ENCODE measurements around the gene SPATA6. TPM values are rescaled to one million over a fixed set of nuclear protein-coding genes. Genes with fewer than 3 reads are reported as not detected.
A peak's percentile ranks its signal among the peaks of the same experiment; 100 is the strongest.
"Not testable (repeated sequence)": the region's sequence is repeated elsewhere in the genome, so short reads cannot be mapped to it uniquely, and the experiment has no call there.

SPATA6 gene
- total RNA-seq = 10 to 100 TPM in 3 of 4 donors, 1 to 10 TPM in 1; 8.1 to 13.1 (median 11.5) TPM

GRCh38 chr1:48471691-48472576 lies at the start of gene SPATA6:
SPATA6 (minus strand) TSS chr1:48472204; CDS start chr1:48472008, 196 bp downstream.
- 0% methylated on average over 35 to 47 of the region's 73 CpGs for WGBS, 2 donors
- intact Hi-C loops (cut with DNase I; ENCODE audit: low total_unique reads) = no loop called here
- DNase-seq (ENCODE audit: low spot score in 2 of 2) = peak; percentile 96 to 99
- no peak for TF ChIP-seq POLR2A (IDR thresholded peaks at IDR 0.05)
- TF ChIP-seq, protein P1, sequence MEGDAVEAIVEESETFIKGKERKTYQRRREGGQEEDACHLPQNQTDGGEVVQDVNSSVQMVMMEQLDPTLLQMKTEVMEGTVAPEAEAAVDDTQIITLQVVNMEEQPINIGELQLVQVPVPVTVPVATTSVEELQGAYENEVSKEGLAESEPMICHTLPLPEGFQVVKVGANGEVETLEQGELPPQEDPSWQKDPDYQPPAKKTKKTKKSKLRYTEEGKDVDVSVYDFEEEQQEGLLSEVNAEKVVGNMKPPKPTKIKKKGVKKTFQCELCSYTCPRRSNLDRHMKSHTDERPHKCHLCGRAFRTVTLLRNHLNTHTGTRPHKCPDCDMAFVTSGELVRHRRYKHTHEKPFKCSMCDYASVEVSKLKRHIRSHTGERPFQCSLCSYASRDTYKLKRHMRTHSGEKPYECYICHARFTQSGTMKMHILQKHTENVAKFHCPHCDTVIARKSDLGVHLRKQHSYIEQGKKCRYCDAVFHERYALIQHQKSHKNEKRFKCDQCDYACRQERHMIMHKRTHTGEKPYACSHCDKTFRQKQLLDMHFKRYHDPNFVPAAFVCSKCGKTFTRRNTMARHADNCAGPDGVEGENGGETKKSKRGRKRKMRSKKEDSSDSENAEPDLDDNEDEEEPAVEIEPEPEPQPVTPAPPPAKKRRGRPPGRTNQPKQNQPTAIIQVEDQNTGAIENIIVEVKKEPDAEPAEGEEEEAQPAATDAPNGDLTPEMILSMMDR (IDR thresholded peaks at IDR 0.05) = no peak
- H3K4me3 ChIP-seq (ENCODE audit: low read depth, poor library complexity, severe bottlenecking) = peak within 1 kb of the TSS; percentile 52

DNA sequence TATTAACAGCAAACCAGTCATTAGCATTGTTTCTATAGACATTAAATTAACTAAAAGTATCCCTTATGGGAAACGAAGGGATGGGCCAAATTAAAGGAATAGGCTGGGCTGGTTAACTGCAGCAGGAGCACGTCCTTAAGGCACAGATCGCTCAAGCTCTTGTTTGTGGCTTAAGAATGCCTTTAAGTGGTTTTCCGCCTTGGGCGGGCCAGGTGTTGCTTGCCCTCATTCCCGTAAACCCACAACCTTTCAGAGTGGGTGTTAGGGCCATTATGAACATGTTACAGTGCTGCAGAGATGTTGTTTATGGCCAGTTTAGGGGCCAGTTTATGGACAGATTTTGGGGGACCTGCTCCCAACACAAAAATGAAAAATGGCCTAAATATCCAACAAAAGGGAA lies 47.9 kb upstream of the SPATA6 start:
- not testable (repeated sequence) for DNase-seq (ENCODE audit: low spot score in 2 of 2)

DNA sequence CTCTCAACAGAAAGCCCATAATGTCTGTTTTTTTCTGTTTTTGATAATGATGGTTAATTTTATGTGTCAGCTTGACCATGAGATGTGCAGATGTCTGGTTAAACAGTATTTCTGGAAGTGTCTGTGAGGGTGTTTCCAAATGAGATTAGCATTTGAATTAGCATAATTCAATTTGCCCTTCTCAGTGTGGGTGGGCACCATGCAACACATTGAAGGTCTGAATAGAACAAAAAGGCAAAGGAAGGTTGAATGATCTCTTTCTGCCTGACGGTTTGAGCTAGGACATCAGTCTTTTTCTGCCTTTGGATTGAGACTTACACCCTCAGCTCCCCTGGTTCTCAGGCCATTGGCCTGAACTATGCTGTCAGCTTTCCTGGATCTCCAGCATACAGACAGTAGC lies 34.9 kb upstream of the SPATA6 start:
- H3K4me3 ChIP-seq (ENCODE audit: low read depth, poor library complexity, severe bottlenecking) = no peak overlapping the region
- intact Hi-C loops (cut with DNase I; ENCODE audit: low total_unique reads) = no loop called here
- DNase-seq (ENCODE audit: low spot score in 2 of 2) = no peak
- 0 to 41% methylated on average over 1 of the region's 1 CpG for WGBS, 2 donors
- TF ChIP-seq, protein P1 (IDR thresholded peaks at IDR 0.05) = no peak

More for the DNA sequence above, 47.9 kb upstream of the SPATA6 start:
- H3K4me3 ChIP-seq (ENCODE audit: low read depth, poor library complexity, severe bottlenecking); intact Hi-C loops (cut with DNase I; ENCODE audit: low total_unique reads): not testable (repeated sequence)
- WGBS, 2 donors = 75 to 80% methylated on average over 6 of the region's 6 CpGs

GRCh38 chr1:48500541-48501450 lies 28.8 kb upstream of the SPATA6 start:
- H3K4me3 ChIP-seq (ENCODE audit: low read depth, poor library complexity, severe bottlenecking) = no peak overlapping the region
- DNase-seq (ENCODE audit: low spot score in 2 of 2) = no peak
- intact Hi-C loops (cut with DNase I; ENCODE audit: low total_unique reads) = no loop called here
- no peak for TF ChIP-seq POLR2A (IDR thresholded peaks at IDR 0.05)
- TF ChIP-seq, protein P1 (IDR thresholded peaks at IDR 0.05) = no peak
- WGBS, 2 donors = 61 to 75% methylated on average over 12 of the region's 12 CpGs

GRCh38 chr1:48499211-48499735 lies 27.3 kb upstream of the SPATA6 start:
- TF ChIP-seq, protein P1 (IDR thresholded peaks at IDR 0.05) = no peak
- no peak for TF ChIP-seq POLR2A (IDR thresholded peaks at IDR 0.05)
- 72 to 82% methylated on average over 8 of the region's 8 CpGs for WGBS, 2 donors
- no peak overlapping the region for H3K4me3 ChIP-seq (ENCODE audit: low read depth, poor library complexity, severe bottlenecking)
- no peak for DNase-seq (ENCODE audit: low spot score in 2 of 2)
- intact Hi-C loops (cut with DNase I; ENCODE audit: low total_unique reads) = no loop called here
